CD4-positive, alpha-beta T cell treated with Interleukin-17A for 4 hours (primary cell): Measurements from ENCODE around the gene SMO.
"Not testable (repeated sequence)": the region's sequence is repeated elsewhere in the genome, so short reads cannot be mapped to it uniquely, and the experiment has no call there.

Source experiments
- DNase-seq: peaks from one replicate; pipeline ENCODE4 v3.0.0-alpha.2; 2020; ENCODE audit warnings: mixed read lengths

The SMO gene

DNA sequence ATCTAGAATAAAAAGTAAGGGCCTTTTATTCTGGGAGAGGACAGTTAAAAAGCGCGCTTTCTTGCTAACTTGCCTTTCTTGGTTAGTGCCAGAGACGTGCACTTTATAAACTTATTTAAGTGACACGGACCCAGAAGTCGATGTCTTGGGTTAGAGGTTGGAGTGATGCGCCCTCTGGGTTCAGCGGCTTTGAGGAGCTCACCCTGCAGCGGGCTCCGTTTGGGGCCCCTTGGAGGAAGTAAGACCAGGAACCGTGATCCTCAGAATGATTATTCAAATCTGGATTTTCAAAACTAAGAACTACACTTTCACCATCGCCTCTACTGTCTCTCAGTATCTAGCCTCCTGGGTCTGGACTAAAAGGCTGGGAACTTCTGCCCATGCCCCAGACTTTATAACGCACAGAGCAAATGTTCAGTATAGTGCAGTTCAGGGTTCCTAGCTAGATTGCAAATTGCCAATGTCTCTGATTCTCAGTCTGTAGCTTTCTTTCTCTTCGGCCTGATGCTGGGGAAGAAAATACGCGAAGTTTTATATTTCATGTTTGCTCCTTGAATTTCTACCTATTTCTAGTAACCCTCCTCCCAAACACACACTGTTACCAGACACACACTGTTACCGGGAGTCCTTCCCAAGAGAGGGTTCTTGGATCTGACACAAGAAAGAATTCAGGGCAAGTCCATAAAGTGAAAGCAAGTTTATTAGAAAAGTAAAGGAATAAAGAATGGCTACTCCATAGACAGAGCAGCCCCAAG is 18.6 kb upstream of the SMO start:
- peak; percentile 31 for DNase-seq

DNA sequence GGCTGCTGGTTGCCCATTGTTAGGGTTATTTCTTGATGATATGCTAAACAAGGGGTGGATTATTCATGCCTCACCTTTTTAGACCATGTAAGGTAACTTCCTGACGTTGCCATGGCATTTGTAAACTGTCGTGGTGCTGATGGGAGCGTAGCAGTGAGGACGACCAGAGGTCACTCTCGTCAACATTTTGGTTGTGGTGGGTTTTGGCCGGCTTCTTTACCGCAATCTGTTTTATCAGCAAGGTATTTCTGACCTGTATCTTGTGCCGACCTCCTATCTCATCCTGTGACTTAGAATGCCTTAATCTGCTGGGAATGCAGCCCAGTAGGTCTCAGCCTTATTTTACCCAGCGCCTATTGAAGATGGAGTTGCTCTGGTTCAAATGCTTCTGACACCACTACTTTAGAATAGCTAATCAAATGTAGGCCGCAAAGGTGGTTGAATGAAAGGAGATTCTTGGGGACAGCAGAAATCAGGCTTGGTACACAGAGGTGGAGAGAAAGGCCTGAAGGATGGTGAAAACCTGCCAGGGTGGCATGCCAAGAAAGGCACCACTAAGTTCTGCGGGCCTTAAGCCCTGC is 17.9 kb upstream of the SMO start:
- no peak for DNase-seq

DNA sequence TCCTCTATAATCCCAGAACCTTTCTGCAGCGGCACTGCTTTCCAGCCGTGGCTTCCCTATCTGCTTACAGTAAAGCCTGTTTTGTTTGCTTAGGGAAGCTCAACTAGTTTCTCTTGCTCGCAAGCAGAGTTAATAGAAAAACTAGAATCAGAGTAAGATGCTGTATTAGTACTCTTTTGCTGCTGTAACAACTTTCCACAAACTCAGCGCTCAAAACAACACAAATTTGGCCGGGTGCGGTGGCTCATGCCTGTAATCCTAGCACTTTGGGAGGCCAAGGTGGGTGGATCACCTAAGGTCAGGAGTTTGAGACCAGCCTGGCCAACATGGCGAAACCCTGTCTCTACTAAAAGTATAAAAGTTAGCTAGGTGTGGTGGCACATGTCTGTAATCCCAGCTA is 14.6 kb upstream of the SMO start:
- not testable (repeated sequence) for DNase-seq

DNA sequence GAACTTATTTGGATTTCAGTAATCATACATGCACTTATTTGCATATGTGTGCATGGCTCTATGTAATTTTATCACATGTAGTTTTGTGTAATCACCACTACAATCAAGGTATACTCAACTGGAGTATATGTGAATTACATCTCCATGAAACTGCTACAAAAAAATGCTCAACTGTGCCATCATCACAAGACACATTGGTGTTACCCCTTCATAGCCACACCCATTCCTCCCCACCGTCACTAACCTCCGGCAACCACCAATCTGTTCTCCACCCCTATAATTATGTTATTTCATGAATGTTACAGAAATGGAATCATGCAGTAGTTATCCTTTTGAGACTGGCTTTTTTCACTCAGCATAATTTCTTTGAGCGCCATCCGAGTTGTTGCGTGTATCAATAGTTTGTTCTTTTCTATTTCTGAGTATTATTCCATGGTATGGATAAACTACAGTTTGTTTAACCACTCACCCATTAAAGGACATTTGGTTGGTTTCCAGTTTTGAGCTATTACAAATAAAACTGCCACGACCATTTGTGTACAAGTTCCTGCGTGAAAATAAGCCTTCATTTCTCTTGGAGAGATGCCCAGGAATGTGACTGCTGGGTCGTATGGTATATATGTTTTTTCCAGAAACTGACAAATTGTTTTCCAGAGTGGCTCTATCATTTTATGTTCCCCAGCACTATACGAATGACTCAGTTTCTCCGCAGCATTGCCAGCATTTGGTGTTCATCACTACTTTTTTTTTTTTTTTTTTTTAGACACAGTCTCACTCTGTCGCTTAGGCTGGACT is 11.3 kb upstream of the SMO start:
- no peak for DNase-seq

DNA sequence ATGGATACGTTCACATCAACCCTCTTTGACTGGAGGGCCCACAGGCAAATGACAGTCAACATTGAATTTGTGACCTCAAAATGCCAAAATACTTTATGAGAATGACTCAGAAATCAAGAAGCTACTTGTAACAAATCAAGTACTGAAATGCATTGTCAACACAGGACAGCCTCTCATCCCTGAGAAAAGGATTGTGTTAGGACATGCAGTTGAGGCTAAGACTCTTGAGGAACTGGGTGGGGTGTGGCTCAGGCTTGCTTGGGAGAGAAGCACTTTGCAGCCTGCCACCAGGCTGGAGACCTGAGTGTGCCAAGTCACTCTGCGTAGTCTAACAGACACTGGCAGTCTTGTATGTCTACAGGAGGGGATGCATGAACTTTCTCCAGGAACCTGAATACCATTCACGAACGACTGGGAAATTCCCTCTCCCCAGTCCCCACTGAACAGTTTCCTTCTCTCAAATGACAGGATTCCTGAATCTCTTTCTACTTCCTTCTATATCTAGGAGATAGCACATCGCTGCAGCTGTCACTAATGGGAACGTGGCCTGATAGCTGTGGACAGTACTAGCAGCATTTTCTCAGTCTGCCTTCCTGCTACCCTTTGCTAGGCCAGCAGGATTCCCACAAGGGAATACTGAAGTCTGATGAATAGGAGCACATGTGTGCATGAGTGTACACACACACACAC is 3.3 kb upstream of the SMO start:
- DNase-seq, result no peak

DNA sequence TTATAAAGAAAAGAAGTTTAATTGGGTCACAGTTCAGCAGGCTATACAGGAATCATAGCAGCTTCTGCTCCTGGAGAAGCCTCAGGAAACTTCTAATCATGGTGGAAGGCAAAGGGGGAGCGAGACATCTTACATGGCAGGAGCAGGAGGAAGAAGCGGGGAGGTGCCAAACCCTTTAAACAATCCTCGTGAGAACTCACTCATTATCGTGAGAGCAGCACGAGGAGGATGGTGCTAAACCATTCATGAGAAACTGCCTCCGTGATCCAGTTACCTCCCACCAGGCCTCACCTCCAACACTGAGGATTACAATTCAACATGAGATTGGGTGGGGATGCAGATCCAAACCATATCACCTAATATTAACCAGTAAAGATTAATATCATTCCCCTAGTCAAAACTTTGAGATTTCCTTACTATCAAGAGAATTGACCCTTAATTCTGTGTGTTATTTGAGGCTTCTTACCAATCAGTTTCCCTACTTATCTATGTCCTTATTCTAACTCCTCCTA is 1.6 kb upstream of the SMO start:
- no peak for DNase-seq

DNA sequence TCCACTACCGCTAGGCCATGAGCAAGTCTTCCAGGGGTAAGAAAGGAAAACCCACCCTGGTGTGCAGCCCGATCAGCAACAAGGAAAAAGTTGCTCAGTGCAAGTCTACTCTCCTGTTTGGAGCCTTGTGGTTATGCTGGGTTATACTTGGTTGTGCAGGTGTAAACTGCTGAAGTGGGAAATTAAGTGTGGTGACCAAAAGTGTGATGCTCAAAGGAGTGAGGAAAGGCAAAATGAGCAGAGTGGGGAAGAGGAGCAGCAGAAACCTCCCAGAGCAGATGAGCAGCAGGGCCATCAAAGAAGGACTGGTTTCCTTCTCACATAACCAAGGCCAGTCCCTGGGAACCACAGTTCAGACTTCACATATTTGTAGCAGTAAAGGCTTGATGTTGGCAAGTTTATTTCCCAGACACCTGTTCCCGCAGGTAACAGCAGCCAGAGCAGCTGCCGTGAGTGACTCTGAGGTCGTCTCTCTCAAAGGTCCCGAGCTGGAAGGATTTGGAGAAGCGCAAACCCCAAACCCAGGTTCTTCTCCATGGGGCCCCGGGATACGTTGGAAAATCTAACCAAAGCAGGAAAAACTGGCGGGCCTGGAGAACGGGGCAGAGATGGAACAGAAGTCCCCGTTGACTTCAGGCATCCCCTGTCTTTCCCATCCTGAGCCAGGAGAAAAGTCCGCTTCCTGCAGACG is 607 bp upstream of the SMO start:
- no peak for DNase-seq

DNA sequence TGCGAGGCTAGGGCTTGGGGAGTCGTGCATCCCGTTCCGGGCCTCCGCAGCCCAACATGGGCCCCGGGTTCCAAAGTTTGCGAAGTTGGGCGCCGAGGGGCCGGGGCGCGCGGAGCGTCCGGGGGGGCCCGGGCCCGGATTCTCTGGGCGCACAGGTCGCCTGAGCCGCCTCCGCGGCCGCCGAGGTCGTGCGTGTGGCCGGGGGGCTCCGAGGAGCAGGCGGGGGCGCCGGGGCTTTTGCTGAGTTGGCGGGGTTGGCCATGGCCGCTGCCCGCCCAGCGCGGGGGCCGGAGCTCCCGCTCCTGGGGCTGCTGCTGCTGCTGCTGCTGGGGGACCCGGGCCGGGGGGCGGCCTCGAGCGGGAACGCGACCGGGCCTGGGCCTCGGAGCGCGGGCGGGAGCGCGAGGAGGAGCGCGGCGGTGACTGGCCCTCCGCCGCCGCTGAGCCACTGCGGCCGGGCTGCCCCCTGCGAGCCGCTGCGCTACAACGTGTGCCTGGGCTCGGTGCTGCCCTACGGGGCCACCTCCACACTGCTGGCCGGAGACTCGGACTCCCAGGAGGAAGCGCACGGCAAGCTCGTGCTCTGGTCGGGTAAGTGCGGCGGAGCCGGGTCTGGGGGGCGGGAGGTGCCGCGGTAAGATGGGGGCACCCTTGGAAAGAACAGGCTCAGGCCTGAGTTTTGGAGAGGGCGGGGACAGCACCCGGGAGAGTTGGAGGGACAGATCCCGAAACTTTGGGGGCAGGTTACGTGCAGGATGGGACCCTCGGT is 643 bp downstream of the SMO start:
- DNase-seq, result no peak

DNA sequence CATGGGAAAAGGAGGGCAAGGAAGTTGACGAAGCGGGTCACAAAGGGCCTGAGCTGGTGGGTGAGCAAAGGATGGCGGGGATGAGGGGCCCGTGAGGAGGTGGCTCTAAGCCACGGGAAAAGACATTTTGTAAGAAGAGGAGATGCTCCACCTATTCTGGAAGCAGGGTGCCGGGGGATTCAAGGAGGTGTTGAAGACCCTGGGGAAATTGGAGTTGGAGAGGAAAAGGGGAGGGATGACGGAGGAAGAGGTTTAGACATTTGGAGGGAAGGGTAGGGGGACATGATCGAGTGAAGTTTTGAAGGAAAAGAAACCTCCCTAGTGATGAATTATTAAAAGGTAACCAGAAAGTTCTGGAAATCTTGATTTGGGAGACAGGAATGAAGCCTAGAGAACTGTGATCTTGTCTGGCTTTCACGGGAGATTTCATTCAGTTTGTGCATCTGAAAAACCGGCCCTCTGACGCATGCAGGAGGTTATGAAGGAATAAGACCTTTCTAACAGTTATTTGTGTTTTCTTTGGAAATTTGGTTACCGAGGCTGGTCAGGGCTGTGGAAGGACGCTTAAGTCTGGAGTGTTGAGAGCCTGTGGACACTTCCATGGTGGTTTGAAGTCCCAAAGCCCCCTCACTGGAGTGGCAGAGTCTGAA is 1.4 kb downstream of the SMO start:
- no peak for DNase-seq

DNA sequence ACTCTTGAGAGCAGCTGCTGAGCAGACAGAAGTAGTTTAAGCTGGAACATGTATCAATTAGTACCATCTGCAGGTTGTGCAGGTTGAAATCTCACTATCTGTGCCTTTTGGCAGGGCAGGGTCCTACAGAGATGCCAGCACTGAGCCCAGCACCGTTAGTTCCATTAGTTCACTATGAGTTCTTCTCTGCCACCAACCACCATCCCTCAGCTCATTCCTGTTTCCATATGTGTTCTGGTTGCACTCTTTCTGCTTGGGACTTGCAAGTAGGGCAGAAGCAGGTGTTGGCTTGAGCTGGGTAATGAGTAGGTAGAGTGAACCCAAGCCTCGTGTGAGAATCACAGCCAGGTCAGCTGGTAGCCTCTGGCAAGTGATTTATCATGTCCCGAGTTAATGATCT is 2.8 kb downstream of the SMO start:
- DNase-seq, result no peak

DNA sequence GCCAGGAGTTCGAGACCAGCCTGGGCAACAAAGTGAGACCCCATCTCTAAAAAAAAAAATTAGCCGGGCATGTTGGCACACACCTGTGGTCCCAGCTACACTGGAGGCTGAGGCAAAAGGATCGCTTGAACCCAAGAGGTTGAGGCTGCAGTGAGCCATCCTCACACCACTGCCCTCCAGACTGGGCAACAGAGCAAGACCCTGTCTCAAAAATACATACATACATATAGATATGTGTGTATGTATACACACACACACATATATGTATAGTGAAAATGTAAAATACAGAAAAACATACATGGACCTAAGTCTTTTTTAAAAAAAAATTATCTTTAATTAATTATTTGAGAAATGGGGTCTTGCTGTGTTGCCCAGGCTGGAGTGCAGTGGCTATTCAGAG is 5.5 kb downstream of the SMO start:
- DNase-seq, result no peak

DNA sequence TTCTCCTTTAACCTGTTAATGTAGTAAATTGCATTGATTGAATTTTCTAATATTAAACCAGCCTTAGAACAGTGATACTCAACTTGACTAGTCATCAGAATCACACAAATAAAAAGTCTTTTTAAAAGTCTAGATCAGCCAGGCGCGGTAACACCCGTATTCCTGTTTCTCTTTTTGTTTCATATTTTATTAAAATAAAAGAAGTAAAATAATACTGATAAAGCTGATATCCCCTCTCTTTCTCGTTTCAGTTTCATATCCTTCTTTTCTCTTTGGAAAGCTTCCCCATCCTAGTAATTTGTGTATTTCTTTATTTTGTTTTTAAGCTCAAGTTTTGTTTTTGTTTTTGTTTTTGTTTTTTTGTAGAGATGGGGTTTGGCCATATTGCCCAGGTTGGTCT is 9.3 kb downstream of the SMO start:
- no peak for DNase-seq

DNA sequence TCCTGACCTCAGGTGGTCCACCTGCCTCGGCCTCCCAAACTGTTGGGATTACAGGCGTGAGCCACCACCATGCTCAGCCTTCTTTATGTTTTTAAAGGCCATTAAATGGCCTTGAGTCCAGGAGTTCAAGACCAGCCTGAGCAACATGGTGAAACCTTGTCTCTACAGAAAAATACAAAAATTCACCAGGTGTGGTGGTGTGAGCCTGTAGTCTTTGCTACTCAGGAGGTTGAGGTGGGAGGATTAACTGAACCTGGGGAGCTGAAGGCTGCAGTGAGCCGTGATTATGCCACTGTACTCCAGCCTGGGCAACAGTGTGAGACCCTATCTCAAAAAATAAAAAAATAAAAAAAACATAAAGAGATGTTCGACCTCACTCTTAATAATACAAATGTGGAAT is 11.0 kb downstream of the SMO start:
- no peak for DNase-seq

DNA sequence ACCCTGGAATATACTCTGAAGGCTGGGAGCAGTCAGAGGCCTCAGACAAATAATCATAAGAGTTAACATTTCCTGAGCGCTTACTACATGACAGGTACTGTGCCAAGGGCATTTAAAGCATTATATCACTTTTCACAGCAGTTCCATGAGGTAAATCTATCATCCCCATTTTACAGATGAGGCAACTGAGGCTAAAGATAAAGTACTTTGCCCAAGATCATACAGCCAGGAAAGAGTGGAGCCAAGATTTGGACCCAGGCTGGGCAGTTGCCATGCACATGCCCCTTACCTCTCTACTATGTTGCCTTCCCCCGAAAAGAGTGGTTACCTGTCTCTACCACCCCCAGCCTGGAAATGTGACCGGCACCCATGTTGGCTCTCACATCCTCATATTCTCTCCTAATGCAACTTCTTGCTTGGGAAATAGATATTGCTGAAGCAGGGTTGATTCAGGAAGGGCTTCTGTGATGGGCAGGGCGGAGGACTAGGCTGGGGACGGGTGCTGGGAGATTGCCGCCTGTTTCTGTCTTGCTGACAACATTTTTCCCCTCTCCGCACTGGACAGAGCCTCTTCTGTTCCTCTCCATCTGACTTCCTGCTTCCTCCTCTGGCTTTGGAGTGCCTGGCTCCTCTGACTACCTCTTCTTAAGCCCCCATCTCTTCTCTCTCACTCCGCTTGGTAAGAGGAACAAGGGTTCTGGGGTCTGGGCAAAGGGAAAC is 13.8 kb downstream of the SMO start:
- no peak for DNase-seq

DNA sequence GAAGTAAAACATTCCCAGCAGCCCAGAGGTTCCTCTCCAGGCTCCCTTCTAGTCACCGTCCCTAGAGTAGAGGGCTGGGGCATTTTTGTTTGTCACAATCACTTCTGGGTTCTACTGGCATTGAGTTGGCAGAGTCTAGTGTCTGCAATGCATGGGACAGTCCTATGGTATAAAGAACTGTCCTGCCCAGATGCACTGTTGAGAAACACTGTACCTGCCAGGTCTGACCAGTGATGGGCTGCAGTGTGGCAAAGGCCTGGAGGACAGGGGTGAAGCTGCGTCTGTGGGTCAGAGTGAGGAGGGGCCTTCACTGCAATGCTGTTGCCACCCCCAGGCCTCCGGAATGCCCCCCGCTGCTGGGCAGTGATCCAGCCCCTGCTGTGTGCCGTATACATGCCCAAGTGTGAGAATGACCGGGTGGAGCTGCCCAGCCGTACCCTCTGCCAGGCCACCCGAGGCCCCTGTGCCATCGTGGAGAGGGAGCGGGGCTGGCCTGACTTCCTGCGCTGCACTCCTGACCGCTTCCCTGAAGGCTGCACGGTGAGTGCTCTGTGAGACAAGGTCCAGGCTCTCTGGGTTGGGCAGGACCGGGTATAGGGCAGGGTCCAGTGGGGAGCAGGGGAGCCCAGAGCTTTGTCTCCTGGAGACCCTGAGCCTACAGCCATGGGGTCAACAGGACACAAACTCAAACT is 14.8 kb downstream of the SMO start:
- no peak for DNase-seq

DNA sequence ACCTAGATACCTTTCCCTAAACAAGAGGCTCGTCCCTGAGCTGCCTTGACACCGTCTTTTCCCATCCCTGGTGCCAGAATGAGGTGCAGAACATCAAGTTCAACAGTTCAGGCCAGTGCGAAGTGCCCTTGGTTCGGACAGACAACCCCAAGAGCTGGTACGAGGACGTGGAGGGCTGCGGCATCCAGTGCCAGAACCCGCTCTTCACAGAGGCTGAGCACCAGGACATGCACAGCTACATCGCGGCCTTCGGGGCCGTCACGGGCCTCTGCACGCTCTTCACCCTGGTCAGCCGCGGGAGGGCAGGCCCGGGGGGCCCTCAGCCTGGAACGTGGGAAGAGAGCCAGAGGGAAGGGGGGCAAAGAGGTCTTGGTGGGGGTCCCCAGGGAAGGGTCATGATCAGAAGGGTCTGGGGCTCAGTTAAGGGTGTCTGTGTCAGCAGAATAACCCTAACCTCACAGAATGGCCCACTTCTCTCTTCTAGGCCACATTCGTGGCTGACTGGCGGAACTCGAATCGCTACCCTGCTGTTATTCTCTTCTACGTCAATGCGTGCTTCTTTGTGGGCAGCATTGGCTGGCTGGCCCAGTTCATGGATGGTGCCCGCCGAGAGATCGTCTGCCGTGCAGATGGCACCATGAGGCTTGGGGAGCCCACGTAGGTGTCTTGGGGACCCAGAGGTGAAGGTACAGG is 16.8 kb downstream of the SMO start:
- DNase-seq, result no peak

DNA sequence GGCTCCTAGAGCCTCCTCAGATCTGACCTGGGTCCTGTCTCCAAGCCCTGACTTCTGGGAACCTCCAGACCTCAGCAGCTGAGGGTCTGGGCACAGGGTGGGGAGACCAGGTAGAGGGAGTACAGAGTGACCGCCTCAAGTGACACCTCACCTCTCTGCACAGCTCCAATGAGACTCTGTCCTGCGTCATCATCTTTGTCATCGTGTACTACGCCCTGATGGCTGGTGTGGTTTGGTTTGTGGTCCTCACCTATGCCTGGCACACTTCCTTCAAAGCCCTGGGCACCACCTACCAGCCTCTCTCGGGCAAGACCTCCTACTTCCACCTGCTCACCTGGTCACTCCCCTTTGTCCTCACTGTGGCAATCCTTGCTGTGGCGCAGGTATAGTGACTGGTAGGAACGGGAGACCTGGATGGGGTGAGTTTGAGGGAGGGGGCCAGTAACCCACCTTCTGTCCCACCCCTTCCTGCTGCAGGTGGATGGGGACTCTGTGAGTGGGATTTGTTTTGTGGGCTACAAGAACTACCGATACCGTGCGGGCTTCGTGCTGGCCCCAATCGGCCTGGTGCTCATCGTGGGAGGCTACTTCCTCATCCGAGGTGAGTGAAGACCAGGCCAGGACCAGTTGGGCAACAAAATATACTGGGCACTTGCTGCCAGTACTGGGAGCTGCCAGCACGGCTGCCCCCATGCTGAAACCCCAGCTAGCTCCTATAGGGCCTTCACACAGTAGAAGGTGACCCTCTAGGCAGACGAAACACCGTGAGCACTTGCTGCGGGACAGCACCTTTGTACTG is 17.8 kb downstream of the SMO start:
- DNase-seq, result no peak

DNA sequence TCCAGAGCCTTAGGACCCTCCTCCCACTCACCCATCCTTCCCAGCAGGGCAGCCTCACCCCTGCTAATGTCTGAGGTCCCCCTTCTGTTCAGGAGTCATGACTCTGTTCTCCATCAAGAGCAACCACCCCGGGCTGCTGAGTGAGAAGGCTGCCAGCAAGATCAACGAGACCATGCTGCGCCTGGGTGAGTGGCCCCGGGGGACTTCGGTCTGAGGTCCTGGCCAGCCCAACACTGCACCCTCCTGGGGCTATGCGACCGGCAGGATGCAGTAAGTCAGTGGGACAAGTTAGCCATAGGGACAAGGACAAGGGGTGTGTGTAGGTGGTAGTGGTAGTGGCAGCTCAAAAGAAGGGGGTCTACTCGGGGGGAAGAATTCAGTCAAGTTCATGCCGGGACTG is 20.2 kb downstream of the SMO start:
- DNase-seq, result no peak
